ENCODE data around the gene AMPH.

The AMPH gene

GRCh38 chr7:38463277-38464225 is 167.6 kb downstream of the AMPH start:
- peak in 33 of 56 donors; percentile 2 to 77 (median 26) for DNase-seq

- DNase-seq: no peak
Measured at GRCh38 chr7:38462819-38463218, 168.4 kb downstream of the AMPH start.

GRCh38 chr7:38461887-38462286 is 169.3 kb downstream of the AMPH start:
- DNase-seq: no peak

GRCh38 chr7:38453826-38454225 is 177.3 kb downstream of the AMPH start:
- DNase-seq: no peak

- no peak for DNase-seq
Measured at GRCh38 chr7:38453168-38453567, 178.0 kb downstream of the AMPH start.

GRCh38 chr7:38452681-38453108 is 178.5 kb downstream of the AMPH start:
- DNase-seq: no peak

GRCh38 chr7:38451840-38452239 is 179.3 kb downstream of the AMPH start:
- DNase-seq: no peak

GRCh38 chr7:38448584-38449234 is 182.5 kb downstream of the AMPH start:
- DNase-seq: no peak

GRCh38 chr7:38448054-38448453 is 183.1 kb downstream of the AMPH start:
- DNase-seq: no peak

GRCh38 chr7:38438970-38439369 is 192.2 kb downstream of the AMPH start:
- no peak for DNase-seq

- DNase-seq: no peak
Measured at GRCh38 chr7:38432671-38433070, 198.5 kb downstream of the AMPH start.

- no peak for DNase-seq
Measured at GRCh38 chr7:38432080-38432479, 199.1 kb downstream of the AMPH start.

- no peak for DNase-seq
Measured at GRCh38 chr7:38429057-38429456, 202.1 kb downstream of the AMPH start.

- no peak for DNase-seq
Measured at GRCh38 chr7:38428041-38428440, 203.1 kb downstream of the AMPH start.

GRCh38 chr7:38427279-38427955 is 203.8 kb downstream of the AMPH start:
- DNase-seq: no peak

GRCh38 chr7:38425509-38425908 is 205.7 kb downstream of the AMPH start:
- DNase-seq: no peak

- DNase-seq: no peak
Measured at GRCh38 chr7:38424750-38425463, 206.3 kb downstream of the AMPH start.

- DNase-seq: no peak
Measured at GRCh38 chr7:38413784-38414183, 217.4 kb downstream of the AMPH start.

- DNase-seq: no peak
Measured at GRCh38 chr7:38411404-38411803, 219.8 kb downstream of the AMPH start.

- no peak for DNase-seq
Measured at GRCh38 chr7:38410056-38410455, 221.1 kb downstream of the AMPH start.

GRCh38 chr7:38409531-38409930 is 221.6 kb downstream of the AMPH start:
- DNase-seq: peak in 1 of 56 donors; percentile 10

Data from amygdala (tissue), 56 donors.